AG04449 (cell line): ENCODE results near the gene AGAP1.

Experiments used
- CTCF ChIA-PET: fragments of 350-600 bp; formaldehyde crosslinking; extraction: SDS; loops from one replicate; lab custom pipeline; 2021; ENCODE audit warnings: antibody characterized with exemption; lab: Yijun Ruan, JAX
- POLR2A ChIA-PET: fragments of 400-600, 350-600 bp; formaldehyde crosslinking; extraction: SDS; loops from one replicate; lab custom pipeline; 2020; ENCODE audit warnings: antibody characterized with exemption, inconsistent platforms; lab: Yijun Ruan, JAX
- DNase-seq: peaks from one replicate; pipeline ENCODE4 v3.0.0-alpha.2; 2010; ENCODE audit warnings: low read depth, low spot score
- H3K4me3 ChIP-seq: 2 replicates; pipeline ENCODE4 v1.5.1; 2011; ENCODE audit warnings: low read depth, mild to moderate bottlenecking, control low read depth, low read length
- TF ChIP-seq, protein P1 (sequence below): IDR thresholded peaks from one replicate; pipeline ENCODE4 v1.5.1; 2011; ENCODE audit warnings: mild to moderate bottlenecking, moderate library complexity, low read length, control low read depth, inconsistent platforms; ENCODE audit not compliant: insufficient read depth; ENCODE audit errors: missing control alignments

AGAP1 gene

DNA sequence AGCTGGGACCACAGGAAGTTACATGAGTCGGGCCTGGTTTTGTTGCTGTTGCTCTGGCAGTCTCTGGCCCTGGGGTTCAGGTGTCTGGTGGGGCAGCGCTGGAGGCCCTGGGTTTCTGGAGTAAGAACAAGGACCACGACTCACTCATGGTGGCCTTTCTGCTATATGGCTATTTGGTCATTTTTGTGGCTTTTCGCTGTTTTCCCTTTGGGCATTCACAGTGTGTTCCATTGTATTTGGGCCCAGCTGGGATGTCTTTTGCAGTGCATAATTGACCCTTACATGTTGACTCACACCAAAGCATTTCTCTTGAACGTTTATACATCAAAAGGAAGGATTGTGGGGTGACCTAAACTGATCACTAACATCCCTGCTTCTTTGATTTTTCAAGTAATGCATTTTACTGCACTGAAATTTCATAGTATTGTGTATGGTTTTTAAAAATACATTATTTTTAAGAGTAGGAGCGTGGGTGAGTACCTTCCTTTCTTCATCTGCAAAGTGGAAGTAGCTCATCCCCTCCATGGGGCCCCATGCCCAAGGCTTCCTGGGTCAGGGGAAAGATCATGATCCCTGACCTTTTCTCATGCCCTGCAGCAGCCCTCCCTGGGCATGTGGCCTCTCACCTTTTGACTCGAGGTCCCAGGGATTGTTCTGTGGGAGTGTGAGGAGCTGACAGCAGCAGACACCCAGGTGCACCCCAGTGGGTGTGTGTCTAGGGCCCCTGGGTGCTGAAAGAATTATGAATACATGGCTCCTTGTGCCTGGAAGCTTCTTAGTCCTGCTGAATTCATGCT, 225.5 kb downstream of the AGAP1 start:
- POLR2A ChIA-PET = no interaction called here
- no peak for DNase-seq
- no peak overlapping the region for H3K4me3 ChIP-seq
- TF ChIP-seq, protein P1, sequence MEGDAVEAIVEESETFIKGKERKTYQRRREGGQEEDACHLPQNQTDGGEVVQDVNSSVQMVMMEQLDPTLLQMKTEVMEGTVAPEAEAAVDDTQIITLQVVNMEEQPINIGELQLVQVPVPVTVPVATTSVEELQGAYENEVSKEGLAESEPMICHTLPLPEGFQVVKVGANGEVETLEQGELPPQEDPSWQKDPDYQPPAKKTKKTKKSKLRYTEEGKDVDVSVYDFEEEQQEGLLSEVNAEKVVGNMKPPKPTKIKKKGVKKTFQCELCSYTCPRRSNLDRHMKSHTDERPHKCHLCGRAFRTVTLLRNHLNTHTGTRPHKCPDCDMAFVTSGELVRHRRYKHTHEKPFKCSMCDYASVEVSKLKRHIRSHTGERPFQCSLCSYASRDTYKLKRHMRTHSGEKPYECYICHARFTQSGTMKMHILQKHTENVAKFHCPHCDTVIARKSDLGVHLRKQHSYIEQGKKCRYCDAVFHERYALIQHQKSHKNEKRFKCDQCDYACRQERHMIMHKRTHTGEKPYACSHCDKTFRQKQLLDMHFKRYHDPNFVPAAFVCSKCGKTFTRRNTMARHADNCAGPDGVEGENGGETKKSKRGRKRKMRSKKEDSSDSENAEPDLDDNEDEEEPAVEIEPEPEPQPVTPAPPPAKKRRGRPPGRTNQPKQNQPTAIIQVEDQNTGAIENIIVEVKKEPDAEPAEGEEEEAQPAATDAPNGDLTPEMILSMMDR = no peak
- CTCF ChIA-PET = interaction anchor here (1.1 to 3.4 kb wide), 5 partner anchors 8 to 126 kb away, joined by 3 to 13 read pairs (median 4); no protein-coding TSS in a partner anchor

DNA sequence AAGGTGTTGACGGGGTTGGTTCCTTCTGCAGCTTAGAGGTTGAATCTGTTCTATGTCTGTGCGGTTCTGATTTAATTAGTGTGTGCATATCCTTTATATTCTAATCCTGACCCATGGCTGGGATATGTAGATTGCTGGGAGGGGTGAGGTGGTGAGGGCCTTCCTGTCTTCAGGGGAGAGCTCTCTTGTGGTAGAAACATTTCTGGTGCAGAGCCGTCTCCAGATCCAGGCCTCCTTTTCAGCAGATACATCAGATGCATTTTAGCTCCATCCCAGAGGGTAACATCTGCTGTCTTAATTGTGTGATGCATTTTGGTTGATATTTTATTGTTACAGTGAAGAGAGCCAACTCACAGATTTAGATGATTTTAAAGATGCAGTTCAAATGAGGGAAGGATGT, 227.8 kb downstream of the AGAP1 start:
- ChIA-PET POLR2A (no interaction called here), CTCF (interaction anchor here (0.8 to 0.9 kb wide), 2 partner anchors 24 to 128 kb away, joined by 3 to 4 read pairs; no protein-coding TSS in a partner anchor)
- DNase-seq = no peak
- TF ChIP-seq, protein P1 = no peak
- no peak overlapping the region for H3K4me3 ChIP-seq

DNA sequence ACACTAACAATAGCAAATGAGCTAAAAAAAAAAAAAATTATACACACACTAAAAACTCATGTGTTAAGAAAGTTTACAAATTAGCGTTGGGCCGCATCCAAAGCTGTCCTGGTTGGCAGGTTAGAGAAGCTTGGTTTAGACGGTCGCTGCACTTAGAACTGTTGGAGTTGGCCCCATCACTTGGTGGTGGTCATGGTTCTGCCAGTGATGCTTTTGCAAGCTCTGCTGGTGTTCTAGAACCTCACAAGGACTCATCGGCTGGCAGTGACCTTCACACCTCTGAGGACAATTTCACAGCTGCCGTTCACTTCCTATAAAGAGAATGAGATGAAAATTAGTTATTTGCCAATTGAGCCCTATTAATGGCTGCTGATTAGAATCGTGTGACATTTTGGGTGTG, 229.0 kb downstream of the AGAP1 start:
- POLR2A ChIA-PET = no interaction called here
- DNase-seq = no peak
- no peak overlapping the region for H3K4me3 ChIP-seq
- TF ChIP-seq, protein P1 = no peak
- CTCF ChIA-PET = interaction anchor here (1.3 to 2.0 kb wide), 4 partner anchors 24 to 129 kb away, joined by 3 to 9 read pairs (median 5); no protein-coding TSS in a partner anchor

DNA sequence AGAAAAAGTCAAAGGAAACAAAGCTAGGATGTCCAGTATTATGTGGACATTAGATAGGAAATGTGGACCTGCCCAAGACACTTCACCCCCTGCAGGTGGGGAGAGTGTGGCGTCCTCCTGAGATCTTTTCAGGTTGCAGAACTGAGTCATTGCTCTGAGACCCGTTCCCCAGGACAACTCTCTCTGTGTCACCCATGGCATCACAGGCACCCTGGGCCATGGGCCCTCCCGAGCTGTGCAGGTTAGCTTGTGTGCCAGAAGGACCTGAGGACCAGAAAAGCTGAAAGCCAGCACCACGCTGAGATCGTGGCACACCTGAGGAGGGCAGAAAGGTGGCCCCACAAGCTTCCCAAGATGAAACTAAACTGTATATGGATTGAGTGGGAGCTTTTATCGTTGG, 229.5 kb downstream of the AGAP1 start:
- ChIA-PET POLR2A (interaction anchor here (0.5 kb wide), 1 partner anchor 664 kb away, joined by 3 read pairs; no protein-coding TSS in a partner anchor), CTCF (interaction anchor here (1.3 to 2.0 kb wide), 4 partner anchors 23 to 130 kb away, joined by 3 to 9 read pairs (median 5); no protein-coding TSS in a partner anchor)
- no peak overlapping the region for H3K4me3 ChIP-seq
- DNase-seq = no peak
- TF ChIP-seq, protein P1 = no peak

DNA sequence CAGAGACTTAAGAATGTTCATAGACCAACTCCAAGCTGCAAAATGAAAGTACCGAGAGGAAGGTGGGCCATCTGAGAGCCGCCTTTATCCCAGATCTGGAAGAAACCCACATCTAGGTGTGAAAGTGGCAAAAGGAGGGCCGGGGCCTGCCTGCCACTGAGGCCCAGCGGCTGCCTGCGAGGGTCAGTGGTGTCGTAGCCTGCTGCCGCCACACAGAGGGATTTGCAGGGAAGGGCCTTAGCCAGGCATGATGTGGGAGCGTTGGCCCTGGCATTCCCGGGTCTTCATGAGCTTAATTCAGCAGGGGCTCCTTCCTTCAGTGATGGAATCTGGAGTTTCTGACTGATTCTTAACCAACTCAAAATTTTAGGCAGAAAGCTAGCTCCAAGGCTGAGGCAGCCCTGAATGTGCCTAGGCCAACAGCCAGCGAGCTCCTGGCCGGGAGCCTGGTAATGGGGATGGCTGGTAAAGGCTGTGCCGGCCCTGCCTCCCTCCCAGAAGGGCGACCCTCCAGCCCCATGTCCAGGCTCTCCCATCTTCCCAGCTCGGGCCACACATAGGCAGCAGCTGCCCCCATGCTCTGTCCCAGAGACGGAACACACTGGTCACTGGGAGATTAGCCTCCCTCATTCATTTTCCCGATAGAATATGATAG, 230.1 kb downstream of the AGAP1 start:
- TF ChIP-seq, protein P1 = no peak
- ChIA-PET CTCF (interaction anchor here (0.8 to 2.0 kb wide), 5 partner anchors 22 to 130 kb away, joined by 3 to 9 read pairs (median 4); no protein-coding TSS in a partner anchor), POLR2A (interaction anchor here (0.5 kb wide), 1 partner anchor 664 kb away, joined by 3 read pairs; no protein-coding TSS in a partner anchor)
- no peak overlapping the region for H3K4me3 ChIP-seq
- DNase-seq = no peak

DNA sequence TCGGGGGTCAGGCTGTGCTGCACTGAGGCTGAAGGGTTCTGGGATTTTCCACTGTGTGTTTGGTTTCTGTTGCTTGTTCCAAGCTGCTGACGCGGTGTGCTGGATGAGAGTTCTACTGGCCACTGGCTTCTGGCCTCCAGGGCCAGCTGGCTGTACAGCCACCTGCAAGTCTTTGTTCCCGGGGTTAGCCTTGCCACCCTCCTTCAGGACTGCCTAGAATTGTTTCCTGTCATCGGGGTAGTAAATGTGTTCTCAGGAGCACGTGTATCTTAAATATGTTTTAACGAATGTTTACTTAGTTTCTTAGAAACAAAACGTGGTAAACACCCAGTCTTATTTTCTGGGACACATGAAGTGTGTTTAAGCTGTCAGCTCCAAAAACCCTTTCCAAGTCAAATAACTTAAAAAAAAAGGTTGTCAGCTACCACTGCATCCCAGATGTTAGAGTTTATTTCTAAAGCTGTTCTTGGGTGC, 231.2 kb downstream of the AGAP1 start:
- TF ChIP-seq, protein P1 = no peak
- no peak for DNase-seq
- POLR2A ChIA-PET = interaction anchor here (0.6 kb wide), 1 partner anchor 11 kb away, joined by 3 read pairs; no protein-coding TSS in a partner anchor
- CTCF ChIA-PET = no interaction called here
- no peak overlapping the region for H3K4me3 ChIP-seq
